ENCODE data around the gene RHOA.

RHOA gene

DNA sequence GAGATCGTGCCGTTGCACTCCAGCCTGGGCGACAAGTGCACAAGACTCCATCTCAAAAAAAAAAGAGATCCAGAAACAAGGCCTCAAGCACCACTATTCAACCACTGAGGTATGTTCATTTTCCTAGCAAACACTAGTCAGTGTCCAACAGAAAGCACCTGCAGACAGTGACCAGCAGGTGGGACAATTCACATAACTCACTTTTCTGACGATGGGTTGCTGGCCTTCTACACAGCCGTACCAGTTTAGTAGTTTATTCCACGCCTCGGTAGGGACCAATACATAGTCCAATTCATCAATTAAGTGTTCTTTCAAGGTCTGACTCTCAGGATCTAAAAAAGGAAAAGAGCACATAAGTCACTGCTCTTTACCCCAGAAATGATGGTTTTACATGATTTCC, 84.3 kb downstream of the RHOA start:
- no peak overlapping the region for H3K27ac ChIP-seq (ENCODE audit: low read depth, low read length)
- H3K36me3 ChIP-seq (ENCODE audit: insufficient read depth, low read length): 0 out of 2 replicates have a peak, but pooled peaks cover 21% of the 10 kb centered on the region
- no peak overlapping the region for H3K4me3 ChIP-seq (ENCODE audit: low read depth, low read length)
- H3K4me1 ChIP-seq (ENCODE audit: control insufficient read depth, insufficient read depth, low read length, unreplicated experiment): no peaks in the 10 kb centered on the region
- H3K79me2 ChIP-seq (ENCODE audit: control insufficient read depth, insufficient read depth, low read length, unreplicated experiment): peaks cover 2% of the 10 kb centered on the region
- H2AFZ ChIP-seq (ENCODE audit: low read length, unreplicated experiment): no peak overlapping the region
- H3K27me3 ChIP-seq (ENCODE audit: insufficient read depth, low read length): no peaks in the 10 kb centered on the region

DNA sequence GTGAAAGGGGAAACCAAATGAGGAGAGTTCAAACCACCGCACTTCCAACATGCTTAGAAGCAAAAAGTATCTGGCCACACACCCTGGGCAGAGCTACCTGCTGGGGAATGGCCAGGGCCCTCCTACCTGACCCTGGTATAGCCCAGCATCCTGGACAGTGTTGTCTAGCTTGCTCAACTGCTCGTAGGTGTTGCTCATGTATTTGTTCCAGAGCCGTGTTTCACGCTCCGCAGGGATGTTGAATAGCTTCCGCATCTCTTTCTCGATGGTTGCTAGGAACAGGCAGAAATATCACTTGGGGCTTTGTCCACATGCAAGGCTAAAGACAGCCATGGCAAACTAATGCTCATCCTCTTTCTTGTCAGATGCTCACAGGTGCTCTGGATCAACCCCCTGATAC, 87.0 kb downstream of the RHOA start:
- no peaks in the 10 kb centered on the region for H3K4me1 ChIP-seq (ENCODE audit: control insufficient read depth, insufficient read depth, low read length, unreplicated experiment)
- H3K4me3 ChIP-seq (ENCODE audit: low read depth, low read length): no peak overlapping the region
- H2AFZ ChIP-seq (ENCODE audit: low read length, unreplicated experiment): no peak overlapping the region
- no peaks in the 10 kb centered on the region for H3K27me3 ChIP-seq (ENCODE audit: insufficient read depth, low read length)
- peaks cover 2% of the 10 kb centered on the region for H3K79me2 ChIP-seq (ENCODE audit: control insufficient read depth, insufficient read depth, low read length, unreplicated experiment)
- no peak overlapping the region for H3K27ac ChIP-seq (ENCODE audit: low read depth, low read length)
- H3K36me3 ChIP-seq (ENCODE audit: insufficient read depth, low read length): 0 out of 2 replicates have a peak, but pooled peaks cover 27% of the 10 kb centered on the region

DNA sequence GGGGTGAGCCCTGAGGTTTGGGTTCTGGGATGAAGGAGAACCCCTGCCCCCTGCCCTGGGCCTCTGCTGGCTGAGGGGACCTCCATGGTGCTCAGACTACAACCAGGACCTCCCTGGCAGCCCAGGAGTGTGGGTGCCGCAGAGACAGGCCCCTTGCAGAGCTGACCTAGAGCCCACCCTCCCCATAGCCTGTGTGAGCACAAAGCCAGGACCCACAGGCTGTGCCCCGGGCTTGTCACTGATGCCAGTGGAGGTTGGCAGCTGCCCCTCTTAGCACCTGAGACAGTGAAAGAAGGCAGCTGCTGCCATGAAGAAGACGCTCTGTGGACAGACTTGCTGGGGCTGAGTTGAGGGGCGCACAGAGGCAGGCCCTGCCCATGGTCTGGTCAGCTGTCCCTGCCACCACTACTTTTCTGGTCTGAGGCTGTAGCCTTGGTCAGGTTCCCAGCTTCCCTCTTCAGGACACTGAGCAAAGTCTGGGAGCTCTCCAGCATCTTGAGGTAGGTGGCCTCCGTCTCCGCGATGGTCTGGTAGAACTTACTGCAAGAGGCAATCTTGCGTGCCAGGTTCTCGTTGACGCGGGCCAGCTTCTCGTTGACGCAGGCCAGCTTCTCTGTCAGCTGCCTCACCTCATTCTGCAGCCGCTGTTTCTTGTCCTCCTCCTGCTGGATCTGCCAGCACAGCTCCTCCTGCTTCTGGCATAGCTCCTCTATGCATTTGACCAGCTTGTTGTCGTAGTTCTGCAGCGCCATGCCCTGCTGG, 94.9 kb downstream of the RHOA start:
- H3K27ac ChIP-seq (ENCODE audit: low read depth, low read length): no peak overlapping the region
- no peaks in the 10 kb centered on the region for H3K79me2 ChIP-seq (ENCODE audit: control insufficient read depth, insufficient read depth, low read length, unreplicated experiment)
- H3K36me3 ChIP-seq (ENCODE audit: insufficient read depth, low read length): peaks cover 15% of the 10 kb centered on the region
- H3K27me3 ChIP-seq (ENCODE audit: insufficient read depth, low read length): no peaks in the 10 kb centered on the region
- H2AFZ ChIP-seq (ENCODE audit: low read length, unreplicated experiment): no peak overlapping the region
- H3K4me3 ChIP-seq (ENCODE audit: low read depth, low read length): no peak overlapping the region
- peaks cover 11% of the 10 kb centered on the region for H3K4me1 ChIP-seq (ENCODE audit: control insufficient read depth, insufficient read depth, low read length, unreplicated experiment)

DNA sequence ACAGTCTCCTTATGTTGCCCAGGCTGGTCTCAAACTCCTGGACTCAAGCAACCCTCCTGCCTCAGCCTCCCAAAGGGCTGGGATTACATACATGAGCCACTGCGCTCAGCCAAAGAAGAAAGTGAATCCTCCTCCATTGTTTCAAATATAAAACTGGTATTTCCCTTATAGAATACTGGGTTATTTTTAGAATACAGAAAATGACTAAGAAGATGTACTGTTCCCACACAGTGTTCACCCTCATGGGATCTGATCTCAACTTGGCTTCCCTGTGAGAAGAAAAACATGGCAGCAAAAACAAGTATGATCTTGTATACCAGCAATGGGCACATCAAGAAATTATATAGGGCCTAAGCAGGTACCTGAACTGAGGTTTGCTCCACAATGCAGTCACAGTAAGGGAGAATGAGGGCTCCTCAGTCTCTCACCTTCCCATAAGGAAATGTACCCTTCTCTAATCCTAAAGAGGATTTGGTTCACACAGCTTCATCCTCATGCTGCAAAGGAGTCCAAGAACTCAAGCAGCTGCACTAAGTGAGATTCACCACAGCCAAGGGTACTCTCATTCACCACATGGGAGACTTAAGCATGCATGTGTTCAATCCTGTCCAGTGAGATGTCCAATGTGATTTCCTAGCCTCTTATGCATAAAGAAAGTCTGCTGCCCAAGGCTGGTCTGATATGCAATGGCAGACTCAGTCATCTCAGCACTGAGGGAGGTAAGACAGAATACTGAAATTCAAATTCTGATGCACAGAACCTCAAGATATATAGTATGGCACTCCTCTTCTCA, 97.7 kb downstream of the RHOA start:
- H2AFZ ChIP-seq (ENCODE audit: low read length, unreplicated experiment): no peak overlapping the region

DNA sequence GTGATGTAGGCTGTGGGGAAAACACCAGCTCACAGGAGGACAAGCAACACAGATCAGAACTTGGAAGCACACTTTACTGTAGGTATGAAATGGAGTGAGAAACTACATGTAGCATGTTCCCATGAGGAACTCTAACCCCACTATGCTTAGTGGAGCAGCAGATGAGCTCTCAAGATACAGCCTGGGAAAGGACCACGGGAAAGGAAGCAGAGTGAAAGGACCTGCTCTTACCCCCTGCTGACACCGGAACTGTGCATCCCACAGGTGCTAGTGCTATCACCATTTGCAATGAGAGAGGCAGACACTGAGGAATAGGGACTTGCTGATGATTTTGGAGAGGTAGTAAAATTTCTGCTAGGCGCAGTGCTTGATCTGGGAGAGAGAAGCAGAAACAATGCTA, 100.5 kb downstream of the RHOA start:
- H3K4me1 ChIP-seq (ENCODE audit: control insufficient read depth, insufficient read depth, low read length, unreplicated experiment): peaks cover 11% of the 10 kb centered on the region
- no peaks in the 10 kb centered on the region for H3K27me3 ChIP-seq (ENCODE audit: insufficient read depth, low read length)
- H3K36me3 ChIP-seq (ENCODE audit: insufficient read depth, low read length): peaks cover 24% of the 10 kb centered on the region
- H3K4me3 ChIP-seq (ENCODE audit: low read depth, low read length): no peak overlapping the region
- H2AFZ ChIP-seq (ENCODE audit: low read length, unreplicated experiment): no peak overlapping the region
- no peak overlapping the region for H3K27ac ChIP-seq (ENCODE audit: low read depth, low read length)
- H3K79me2 ChIP-seq (ENCODE audit: control insufficient read depth, insufficient read depth, low read length, unreplicated experiment): peaks cover 2% of the 10 kb centered on the region

More for the DNA sequence above, 97.7 kb downstream of the RHOA start:
- H3K27ac ChIP-seq (ENCODE audit: low read depth, low read length): peak overlapping the region; percentile 74
- peaks cover 2% of the 10 kb centered on the region for H3K79me2 ChIP-seq (ENCODE audit: control insufficient read depth, insufficient read depth, low read length, unreplicated experiment)
- H3K4me3 ChIP-seq (ENCODE audit: low read depth, low read length): no peak overlapping the region; the same call in 1 of the 2 replicates
- peaks cover 26% of the 10 kb centered on the region for H3K36me3 ChIP-seq (ENCODE audit: insufficient read depth, low read length)
- peaks cover 11% of the 10 kb centered on the region for H3K4me1 ChIP-seq (ENCODE audit: control insufficient read depth, insufficient read depth, low read length, unreplicated experiment)
- H3K27me3 ChIP-seq (ENCODE audit: insufficient read depth, low read length): no peaks in the 10 kb centered on the region

DNA sequence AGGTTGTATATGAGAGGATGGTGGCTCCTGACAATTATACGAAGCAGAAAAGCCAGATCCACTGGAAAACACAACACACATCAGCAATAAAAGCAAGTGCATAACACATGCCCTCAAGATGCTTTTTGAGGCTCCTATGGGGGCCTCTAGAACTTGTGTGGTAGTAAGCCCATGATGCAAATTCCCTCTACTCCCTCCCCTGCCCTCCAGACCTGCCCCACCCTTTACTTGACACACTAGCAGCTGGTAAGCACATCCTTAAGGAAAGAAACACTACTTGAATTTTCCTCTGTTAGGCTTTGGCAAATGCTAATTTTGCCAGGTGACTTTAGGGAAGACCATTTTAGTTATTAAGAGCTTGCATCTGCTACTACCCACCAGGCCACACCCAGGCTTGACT, 101.1 kb downstream of the RHOA start:
- peaks cover 26% of the 10 kb centered on the region for H3K36me3 ChIP-seq (ENCODE audit: insufficient read depth, low read length)

More for the DNA sequence above, 101.1 kb downstream of the RHOA start:
- H3K79me2 ChIP-seq (ENCODE audit: control insufficient read depth, insufficient read depth, low read length, unreplicated experiment): peaks cover 2% of the 10 kb centered on the region
- no peak overlapping the region for H2AFZ ChIP-seq (ENCODE audit: low read length, unreplicated experiment)
- peaks cover 11% of the 10 kb centered on the region for H3K4me1 ChIP-seq (ENCODE audit: control insufficient read depth, insufficient read depth, low read length, unreplicated experiment)
- H3K27ac ChIP-seq (ENCODE audit: low read depth, low read length): no peak overlapping the region
- no peak overlapping the region for H3K4me3 ChIP-seq (ENCODE audit: low read depth, low read length)
- no peaks in the 10 kb centered on the region for H3K27me3 ChIP-seq (ENCODE audit: insufficient read depth, low read length)
